Activated CD8-positive, alpha-beta memory T cell treated with anti-CD3 and anti-CD28 coated beads for 4 hours (primary cell): Measurements from ENCODE around the gene SLC25A43.

Experiments used
- DNase-seq, 2 donors: peaks; one replicate each; pipeline ENCODE4 v3.0.0-alpha.2; 2020; ENCODE audit warnings: low read depth in 2 of 2

SLC25A43 gene

DNA sequence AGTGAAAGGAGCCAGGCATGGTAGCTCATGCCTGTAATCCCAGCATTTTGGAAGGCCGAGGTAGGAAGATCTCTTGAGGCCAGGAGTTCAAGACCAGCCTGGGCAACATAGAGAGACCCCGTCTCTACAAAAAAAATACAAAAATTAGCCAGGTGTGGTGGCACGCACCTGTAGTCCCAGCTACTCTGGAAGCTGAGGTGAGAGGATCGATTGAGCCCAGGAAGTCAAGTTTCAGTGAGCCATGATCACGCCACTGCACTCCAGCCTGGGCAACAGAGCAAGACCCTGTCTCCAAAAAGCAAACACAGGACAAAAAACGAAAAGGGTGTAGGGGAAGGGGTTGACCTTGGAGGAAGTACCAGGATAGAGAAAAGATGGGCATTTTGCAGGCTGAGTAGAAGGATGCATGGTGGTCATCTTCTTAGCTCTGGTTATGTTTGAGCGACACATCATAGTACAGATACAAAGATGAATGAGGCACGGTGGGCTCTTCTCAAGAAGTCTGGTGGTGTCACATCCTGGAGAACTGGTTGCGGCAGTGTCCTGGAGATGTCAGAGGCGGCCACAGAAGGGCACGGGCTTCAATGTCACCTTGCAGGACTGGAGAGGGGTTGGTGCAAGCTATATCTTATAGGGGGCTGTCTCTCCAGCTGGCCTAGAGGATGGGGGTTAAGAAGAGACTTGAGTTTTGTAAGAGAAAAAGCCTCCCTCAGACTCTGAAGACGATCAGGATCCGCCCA lies 101.1 kb downstream of the SLC25A43 start:
- DNase-seq: no peak

GRCh38 chrX:119501511-119502148 lies 102.5 kb downstream of the SLC25A43 start:
- no peak for DNase-seq

DNA sequence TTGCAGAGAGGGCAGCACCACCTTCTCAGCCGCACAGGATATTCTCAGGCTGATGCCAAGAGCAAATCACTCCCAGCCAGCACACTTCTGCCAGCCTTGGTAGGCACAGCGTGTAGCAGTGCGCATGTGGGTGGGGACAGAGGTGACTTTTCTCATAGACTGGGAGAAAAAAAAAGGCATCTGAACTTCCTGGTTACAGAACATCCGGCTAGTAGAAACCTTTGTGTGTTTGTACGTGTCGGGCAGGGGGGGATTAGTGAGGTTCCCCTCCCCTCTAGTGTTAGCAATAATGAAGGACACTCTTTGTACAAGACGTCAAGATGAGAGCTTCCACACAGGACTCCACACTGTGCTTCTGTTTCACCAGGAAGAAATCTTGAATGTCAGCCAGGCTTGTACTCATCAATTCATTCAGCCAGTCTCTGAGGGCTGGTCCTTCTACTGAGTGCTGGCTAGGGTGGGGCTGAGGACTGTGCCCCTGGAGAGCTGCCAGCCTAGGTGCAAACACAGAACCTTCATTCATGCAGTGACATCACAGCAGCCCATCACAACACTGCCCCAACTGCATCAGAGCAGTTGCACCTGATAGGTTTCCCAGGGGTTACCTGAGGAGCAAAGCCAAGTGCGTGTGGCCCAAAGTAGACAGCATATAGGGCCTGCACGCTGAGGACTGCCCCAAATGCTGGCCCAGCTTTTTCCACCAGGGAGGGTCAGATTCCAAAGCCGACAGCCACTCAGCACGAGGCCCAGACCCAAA lies 103.8 kb downstream of the SLC25A43 start:
- no peak for DNase-seq

DNA sequence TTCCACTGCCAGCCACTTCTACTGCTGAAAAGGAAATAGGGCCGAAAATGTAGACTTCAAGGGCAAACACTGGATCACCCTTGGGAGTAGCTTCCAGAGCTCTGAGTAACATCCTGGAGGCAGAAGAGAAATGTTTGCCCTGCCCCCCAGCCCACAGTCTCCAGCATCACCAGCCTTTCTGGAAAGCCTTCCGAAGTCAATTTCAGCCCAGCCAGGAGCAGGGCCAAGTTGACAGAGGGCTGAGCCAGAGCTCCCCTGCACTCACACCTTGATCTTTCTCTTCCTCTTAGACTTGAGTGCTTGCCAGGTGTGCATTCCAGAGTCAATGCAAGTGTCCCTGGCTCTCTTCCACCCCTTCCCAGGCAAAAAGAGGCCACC lies 104.3 kb downstream of the SLC25A43 start:
- DNase-seq: no peak
